ENCODE data around the gene LRIF1.

DNA sequence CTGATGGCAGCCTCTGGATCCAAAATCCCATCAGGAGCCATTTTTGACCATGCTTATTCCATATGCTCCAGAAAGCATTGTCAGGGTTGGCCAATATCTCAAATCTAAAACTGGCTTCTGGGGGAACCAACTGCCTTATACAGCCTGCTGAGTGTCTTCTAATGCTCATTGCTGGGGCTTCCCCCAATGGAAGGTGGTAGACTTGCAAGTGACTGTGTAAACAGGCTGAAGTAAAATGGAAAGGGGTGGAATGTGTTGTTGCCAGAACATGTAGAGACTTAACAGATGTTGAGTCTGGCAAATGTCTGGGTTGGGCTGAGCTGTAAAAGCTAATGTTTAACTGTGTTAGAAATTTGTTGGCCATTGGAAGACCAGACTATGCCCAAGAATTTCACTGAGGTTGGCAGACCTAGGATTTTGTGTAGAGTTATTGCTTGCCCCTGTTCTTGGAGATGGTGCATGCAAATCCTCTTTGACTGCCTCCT lies 22.7 kb upstream of the LRIF1 start:
- no peak for TF ChIP-seq EZH2 (IDR thresholded peaks at IDR 0.05)
- TF ChIP-seq, protein P1, sequence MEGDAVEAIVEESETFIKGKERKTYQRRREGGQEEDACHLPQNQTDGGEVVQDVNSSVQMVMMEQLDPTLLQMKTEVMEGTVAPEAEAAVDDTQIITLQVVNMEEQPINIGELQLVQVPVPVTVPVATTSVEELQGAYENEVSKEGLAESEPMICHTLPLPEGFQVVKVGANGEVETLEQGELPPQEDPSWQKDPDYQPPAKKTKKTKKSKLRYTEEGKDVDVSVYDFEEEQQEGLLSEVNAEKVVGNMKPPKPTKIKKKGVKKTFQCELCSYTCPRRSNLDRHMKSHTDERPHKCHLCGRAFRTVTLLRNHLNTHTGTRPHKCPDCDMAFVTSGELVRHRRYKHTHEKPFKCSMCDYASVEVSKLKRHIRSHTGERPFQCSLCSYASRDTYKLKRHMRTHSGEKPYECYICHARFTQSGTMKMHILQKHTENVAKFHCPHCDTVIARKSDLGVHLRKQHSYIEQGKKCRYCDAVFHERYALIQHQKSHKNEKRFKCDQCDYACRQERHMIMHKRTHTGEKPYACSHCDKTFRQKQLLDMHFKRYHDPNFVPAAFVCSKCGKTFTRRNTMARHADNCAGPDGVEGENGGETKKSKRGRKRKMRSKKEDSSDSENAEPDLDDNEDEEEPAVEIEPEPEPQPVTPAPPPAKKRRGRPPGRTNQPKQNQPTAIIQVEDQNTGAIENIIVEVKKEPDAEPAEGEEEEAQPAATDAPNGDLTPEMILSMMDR (IDR thresholded peaks at IDR 0.05): no peak
- no peak for TF ChIP-seq EZH2phosphoT487 (IDR thresholded peaks at IDR 0.05)
